Lower leg skin (tissue), 4 donors: ENCODE measurements around the gene HTR2B. TPM values are rescaled to one million over a fixed set of nuclear protein-coding genes. Genes with fewer than 3 reads are reported as not detected.
"Not testable (repeated sequence)": the region's sequence is repeated elsewhere in the genome, so short reads cannot be mapped to it uniquely, and the experiment has no call there.

ENCODE experiments used
- DNase-seq, 2 donors: peaks; one replicate each; pipeline ENCODE4 v3.0.0-alpha.2; 2019; ENCODE audit warnings: low spot score in 2 of 2
- H3K4me3 ChIP-seq: fragments of 200-600 bp; sonication (generic); 2 replicates; pipeline ENCODE4 v1.5.1; 2017; ENCODE audit warnings: mild to moderate bottlenecking, low read depth; ENCODE audit not compliant: poor library complexity, severe bottlenecking
- POLR2A ChIP-seq, 2 donors: fragments of 450-650 bp; IDR thresholded peaks; one replicate each; pipeline ENCODE4 v1.6.1; 2016 to 2017; ENCODE audit warnings: antibody characterized with exemption in 2 of 2, mild to moderate bottlenecking in 1 of 2, moderate library complexity in 1 of 2
- WGBS, 2 donors: methylation state at CpG; one replicate each; pipeline ENCODE4 v1.1.5; 2018; 5-methylcytosine and 5-hydroxymethylcytosine counted together
- intact Hi-C: fragments of 100-400 bp; cut with DNase I; formaldehyde crosslinking; loops from one replicate; pipeline ENCODE4 v1.15.0; 2023; ENCODE audit warnings: low total_unique reads
- total RNA-seq, 4 donors: library from RNA; depleted of rRNA; stranded (reverse); fragments of >200 nt; gene quantifications; one replicate each; pipeline ENCODE4 v1.1.0, GENCODE V29; 2016
- TF ChIP-seq, protein P1 (sequence below), 3 donors: fragments of 450-650 bp; IDR thresholded peaks; one replicate each; pipeline ENCODE4 v1.5.1; 2016; ENCODE audit warnings: antibody characterized with exemption in 3 of 3, mild to moderate bottlenecking in 3 of 3, moderate library complexity in 2 of 3

The HTR2B gene
- total RNA-seq, 4 donors from 2014 or later: 0.10 to 0.46 TPM; not detected in 2

DNA sequence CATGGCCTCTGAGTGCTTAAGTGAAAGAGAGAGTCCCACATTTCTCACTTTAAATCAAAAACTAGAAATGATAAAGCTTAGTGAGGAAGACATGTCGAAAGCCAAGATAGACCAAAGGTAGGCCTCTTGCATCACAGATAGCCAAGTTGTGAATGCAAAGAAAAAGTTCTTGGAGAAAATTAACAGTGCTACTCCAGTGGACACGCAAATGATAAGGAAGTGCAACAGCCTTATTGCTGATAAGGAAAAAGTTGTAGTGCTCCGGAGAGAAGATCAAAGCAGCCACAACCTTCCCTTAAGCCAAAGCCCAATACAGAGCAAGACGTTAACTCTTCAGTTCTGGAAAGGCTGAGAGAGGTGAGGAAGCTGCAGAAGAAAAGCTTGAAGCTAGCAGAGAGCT, 36.1 kb downstream of the HTR2B start:
- WGBS, 2 donors: 82 to 83% methylated on average over 4 of the region's 4 CpGs
- no peak overlapping the region for H3K4me3 ChIP-seq
- TF ChIP-seq POLR2A (IDR thresholded peaks at IDR 0.05): no peak
- TF ChIP-seq, protein P1, sequence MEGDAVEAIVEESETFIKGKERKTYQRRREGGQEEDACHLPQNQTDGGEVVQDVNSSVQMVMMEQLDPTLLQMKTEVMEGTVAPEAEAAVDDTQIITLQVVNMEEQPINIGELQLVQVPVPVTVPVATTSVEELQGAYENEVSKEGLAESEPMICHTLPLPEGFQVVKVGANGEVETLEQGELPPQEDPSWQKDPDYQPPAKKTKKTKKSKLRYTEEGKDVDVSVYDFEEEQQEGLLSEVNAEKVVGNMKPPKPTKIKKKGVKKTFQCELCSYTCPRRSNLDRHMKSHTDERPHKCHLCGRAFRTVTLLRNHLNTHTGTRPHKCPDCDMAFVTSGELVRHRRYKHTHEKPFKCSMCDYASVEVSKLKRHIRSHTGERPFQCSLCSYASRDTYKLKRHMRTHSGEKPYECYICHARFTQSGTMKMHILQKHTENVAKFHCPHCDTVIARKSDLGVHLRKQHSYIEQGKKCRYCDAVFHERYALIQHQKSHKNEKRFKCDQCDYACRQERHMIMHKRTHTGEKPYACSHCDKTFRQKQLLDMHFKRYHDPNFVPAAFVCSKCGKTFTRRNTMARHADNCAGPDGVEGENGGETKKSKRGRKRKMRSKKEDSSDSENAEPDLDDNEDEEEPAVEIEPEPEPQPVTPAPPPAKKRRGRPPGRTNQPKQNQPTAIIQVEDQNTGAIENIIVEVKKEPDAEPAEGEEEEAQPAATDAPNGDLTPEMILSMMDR (IDR thresholded peaks at IDR 0.05): no peak
- DNase-seq: no peak
- intact Hi-C loops: no loop called here

DNA sequence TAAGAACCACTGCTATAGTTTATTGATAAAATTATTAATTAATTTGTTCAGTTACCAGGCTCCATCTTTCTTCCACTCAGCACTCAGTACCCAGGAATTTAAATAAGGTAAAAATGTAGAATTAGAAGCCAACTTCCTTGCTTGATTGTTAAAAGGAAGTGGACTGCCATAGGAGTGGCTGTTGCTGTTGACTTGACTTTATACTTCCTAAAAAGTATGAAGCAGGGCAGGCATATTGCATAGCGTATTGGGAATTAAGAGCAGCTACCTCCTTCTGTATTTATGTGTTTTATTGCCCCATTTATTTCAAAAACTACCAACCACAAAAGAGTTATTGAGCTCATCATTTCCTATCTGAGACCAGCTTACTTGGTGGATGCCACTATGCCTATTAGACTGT, 40.3 kb downstream of the HTR2B start:
- no peak overlapping the region for H3K4me3 ChIP-seq
- DNase-seq: no peak
- intact Hi-C loops: no loop called here
- TF ChIP-seq POLR2A (IDR thresholded peaks at IDR 0.05): no peak
- TF ChIP-seq, protein P1 (IDR thresholded peaks at IDR 0.05): no peak
- 94 to 96% methylated on average over 1 of the region's 1 CpG for WGBS, 2 donors

DNA sequence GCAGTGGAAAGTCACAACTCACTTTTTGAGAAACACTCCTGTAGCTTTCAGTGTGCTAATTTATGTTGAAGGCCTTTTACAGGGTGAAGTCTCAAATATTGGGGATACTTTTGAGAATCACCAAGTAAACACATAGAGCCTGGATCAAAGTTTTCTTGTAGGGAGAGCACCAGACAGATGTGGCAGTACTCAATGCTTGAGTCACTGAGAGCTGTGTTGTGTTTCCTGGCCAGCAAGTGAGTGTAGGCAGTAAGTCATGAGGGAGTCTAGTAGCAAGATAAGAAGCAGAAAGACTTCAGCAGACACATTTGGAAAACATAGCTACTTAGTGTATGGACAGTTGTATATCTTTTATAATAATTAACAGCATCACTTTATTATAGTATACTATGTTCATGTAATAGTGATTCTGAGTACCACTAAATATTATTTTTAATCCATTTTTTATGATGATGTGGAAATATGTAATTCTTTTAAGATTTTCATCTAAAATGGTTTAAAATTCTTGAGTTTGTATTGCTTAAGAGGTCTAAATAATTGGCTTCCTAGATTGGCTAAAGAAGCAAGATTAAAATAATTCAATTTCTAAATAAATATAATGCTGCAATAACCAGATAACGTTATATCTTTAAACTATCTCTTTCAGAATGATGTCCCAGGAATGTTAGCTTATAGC, 55.3 kb downstream of the HTR2B start:
- 91 to 93% methylated on average over 1 of the region's 1 CpG for WGBS, 2 donors
- H3K4me3 ChIP-seq: no peak overlapping the region
- no peak for DNase-seq
- TF ChIP-seq, protein P1 (IDR thresholded peaks at IDR 0.05): no peak
- TF ChIP-seq POLR2A (IDR thresholded peaks at IDR 0.05): no peak
- intact Hi-C loops: no loop called here

DNA sequence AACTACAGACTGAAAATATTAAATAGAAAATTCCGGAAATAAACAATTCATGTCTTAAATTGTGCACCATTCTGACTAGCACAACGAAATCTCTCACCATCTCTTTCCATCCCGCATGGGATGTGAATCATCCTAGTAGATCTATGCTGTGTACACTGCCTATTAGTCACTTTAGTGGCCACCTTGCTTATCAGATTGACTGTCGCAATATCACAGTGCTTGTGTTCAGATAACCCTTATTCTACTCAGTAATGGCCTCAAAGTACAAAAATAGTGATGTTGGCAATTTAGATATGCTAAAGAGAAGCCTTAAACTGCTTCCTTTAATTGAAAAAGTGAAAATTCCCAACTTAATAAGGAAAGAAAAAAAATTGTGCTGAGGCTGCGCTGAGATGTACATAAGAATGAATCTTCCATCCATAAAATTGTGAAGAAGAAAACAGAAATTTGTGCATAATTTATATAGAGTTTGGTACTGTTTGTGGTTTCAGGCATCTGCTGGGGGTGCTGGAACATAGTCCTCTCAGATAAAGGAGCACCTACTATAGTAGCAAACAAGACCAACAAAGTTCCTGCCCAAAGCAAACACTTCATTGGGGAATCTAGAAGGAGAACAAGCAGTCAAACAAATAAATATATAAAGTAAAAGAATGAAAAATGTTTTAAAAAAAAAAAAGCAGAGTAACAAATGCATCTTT, 56.2 kb downstream of the HTR2B start:
- H3K4me3 ChIP-seq: no peak overlapping the region
- intact Hi-C loops: no loop called here
- TF ChIP-seq POLR2A (IDR thresholded peaks at IDR 0.05): no peak
- TF ChIP-seq, protein P1 (IDR thresholded peaks at IDR 0.05): no peak
- 87 to 90% methylated on average over 5 of the region's 5 CpGs for WGBS, 2 donors
- DNase-seq: no peak

DNA sequence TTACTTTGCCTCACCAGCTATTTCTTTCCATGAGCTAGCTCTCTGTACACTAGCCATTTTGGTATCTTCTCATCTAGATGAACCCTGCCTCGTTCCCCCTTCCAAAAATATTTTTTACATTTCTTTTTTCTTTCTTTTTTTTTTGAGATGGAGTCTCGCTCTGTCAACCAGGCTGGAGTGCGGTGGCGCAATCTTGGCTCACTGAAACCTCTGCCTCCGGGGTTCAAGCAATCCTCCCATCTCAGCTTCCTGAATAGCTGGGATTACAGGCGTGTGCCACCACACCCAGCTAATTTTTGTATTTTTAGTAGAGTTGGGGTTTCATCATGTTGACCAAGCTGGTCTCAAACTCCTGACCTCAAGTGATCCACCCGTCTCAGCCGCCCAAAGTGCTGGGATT, 57.3 kb downstream of the HTR2B start:
- intact Hi-C loops, H3K4me3 ChIP-seq, DNase-seq: not testable (repeated sequence)
- 80 to 94% methylated on average over 8 of the region's 8 CpGs for WGBS, 2 donors

DNA sequence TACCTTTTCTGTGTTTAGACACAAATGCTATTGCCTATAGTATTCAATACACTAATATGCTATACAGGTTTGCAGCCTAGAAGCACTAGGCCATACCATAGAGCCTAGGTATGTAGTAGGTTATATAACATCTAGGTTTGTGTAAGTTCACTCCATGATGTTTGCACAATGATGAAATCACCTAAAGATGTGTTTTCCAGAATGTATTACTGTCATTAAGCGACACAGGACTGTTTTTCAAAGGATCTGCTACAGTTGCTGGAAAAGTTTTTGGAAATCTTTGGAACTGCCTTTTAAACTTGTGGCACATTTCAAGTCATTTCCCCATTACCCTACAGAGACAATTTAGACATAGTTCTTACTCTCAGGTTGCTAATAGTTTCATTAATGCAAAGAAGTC, 58.9 kb downstream of the HTR2B start:
- H3K4me3 ChIP-seq: no peak overlapping the region
- intact Hi-C loops: no loop called here
- DNase-seq: no peak
- 96 to 100% methylated on average over 1 of the region's 1 CpG for WGBS, 2 donors
- TF ChIP-seq, protein P1 (IDR thresholded peaks at IDR 0.05): no peak
- no peak for TF ChIP-seq POLR2A (IDR thresholded peaks at IDR 0.05)
